IMR-90 (cell line): Measurements from ENCODE around the gene FGF4.

Experiments
- BHLHE40 ChIP-seq: fragments of 150-350 bp; IDR thresholded peaks from 2 replicates; pipeline ENCODE4 v1.6.1; 2016; ENCODE audit warnings: mild to moderate bottlenecking, low read depth, low read length
- CEBPB ChIP-seq: IDR thresholded peaks from 2 replicates; pipeline ENCODE4 v1.6.1; 2012; ENCODE audit warnings: low read depth, low read length, improper control_type of control experiment
- CHD1 ChIP-seq: IDR thresholded peaks from 2 replicates; pipeline ENCODE4 v1.6.1; 2012; ENCODE audit warnings: low read depth, low read length, improper control_type of control experiment
- MAFK ChIP-seq: IDR thresholded peaks from 2 replicates; pipeline ENCODE4 v1.6.1; 2012; ENCODE audit warnings: low read depth, low read length, improper control_type of control experiment
- MXI1 ChIP-seq: IDR thresholded peaks from 2 replicates; pipeline ENCODE4 v1.6.1; 2012; ENCODE audit warnings: low read depth, mild to moderate bottlenecking, low read length, moderate library complexity, borderline replicate concordance
- POLR2A ChIP-seq: IDR thresholded peaks from 2 replicates; pipeline ENCODE4 v1.6.1; 2012; ENCODE audit warnings: mild to moderate bottlenecking, low read depth, low read length
- RAD21 ChIP-seq: IDR thresholded peaks from 2 replicates; pipeline ENCODE4 v1.6.1; 2012; ENCODE audit warnings: low read length, improper control_type of control experiment
- RCOR1 ChIP-seq: IDR thresholded peaks from 2 replicates; pipeline ENCODE4 v1.6.1; 2012; ENCODE audit warnings: mild to moderate bottlenecking, low read length, improper control_type of control experiment; ENCODE audit not compliant: insufficient replicate concordance
- RFX5 ChIP-seq: IDR thresholded peaks from 2 replicates; pipeline ENCODE4 v1.8.0; 2012; ENCODE audit warnings: low read depth, mild to moderate bottlenecking, low read length, moderate library complexity
- TF ChIP-seq, protein P1 (sequence below): conservative IDR thresholded peaks from 2 replicates; pipeline ENCODE4 v1.5.1; 2012; ENCODE audit warnings: mild to moderate bottlenecking, low read depth, low read length, improper control_type of control experiment
- TF ChIP-seq, protein P2 (sequence below): fragments of 150-350 bp; IDR thresholded peaks from 2 replicates; pipeline ENCODE4 v1.6.1; 2016; ENCODE audit warnings: low read depth, mild to moderate bottlenecking, low read length, moderate library complexity, borderline replicate concordance

- no peak for TF ChIP-seq POLR2A
- TF ChIP-seq MAFK: no peak
- TF ChIP-seq, protein P1, sequence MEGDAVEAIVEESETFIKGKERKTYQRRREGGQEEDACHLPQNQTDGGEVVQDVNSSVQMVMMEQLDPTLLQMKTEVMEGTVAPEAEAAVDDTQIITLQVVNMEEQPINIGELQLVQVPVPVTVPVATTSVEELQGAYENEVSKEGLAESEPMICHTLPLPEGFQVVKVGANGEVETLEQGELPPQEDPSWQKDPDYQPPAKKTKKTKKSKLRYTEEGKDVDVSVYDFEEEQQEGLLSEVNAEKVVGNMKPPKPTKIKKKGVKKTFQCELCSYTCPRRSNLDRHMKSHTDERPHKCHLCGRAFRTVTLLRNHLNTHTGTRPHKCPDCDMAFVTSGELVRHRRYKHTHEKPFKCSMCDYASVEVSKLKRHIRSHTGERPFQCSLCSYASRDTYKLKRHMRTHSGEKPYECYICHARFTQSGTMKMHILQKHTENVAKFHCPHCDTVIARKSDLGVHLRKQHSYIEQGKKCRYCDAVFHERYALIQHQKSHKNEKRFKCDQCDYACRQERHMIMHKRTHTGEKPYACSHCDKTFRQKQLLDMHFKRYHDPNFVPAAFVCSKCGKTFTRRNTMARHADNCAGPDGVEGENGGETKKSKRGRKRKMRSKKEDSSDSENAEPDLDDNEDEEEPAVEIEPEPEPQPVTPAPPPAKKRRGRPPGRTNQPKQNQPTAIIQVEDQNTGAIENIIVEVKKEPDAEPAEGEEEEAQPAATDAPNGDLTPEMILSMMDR: no peak
- no peak for TF ChIP-seq MXI1
- TF ChIP-seq BHLHE40: no peak
- TF ChIP-seq CEBPB: no peak
- TF ChIP-seq RFX5: no peak
- TF ChIP-seq, protein P2, sequence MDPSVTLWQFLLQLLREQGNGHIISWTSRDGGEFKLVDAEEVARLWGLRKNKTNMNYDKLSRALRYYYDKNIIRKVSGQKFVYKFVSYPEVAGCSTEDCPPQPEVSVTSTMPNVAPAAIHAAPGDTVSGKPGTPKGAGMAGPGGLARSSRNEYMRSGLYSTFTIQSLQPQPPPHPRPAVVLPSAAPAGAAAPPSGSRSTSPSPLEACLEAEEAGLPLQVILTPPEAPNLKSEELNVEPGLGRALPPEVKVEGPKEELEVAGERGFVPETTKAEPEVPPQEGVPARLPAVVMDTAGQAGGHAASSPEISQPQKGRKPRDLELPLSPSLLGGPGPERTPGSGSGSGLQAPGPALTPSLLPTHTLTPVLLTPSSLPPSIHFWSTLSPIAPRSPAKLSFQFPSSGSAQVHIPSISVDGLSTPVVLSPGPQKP: no peak
- no peak for TF ChIP-seq RAD21
- TF ChIP-seq RCOR1: no peak
- TF ChIP-seq CHD1: no peak
These were observed 28.1 kb downstream of the FGF4 start for GRCh38 chr11:69746752-69747742.
